ENCODE data around the gene ENPP6.

The ENPP6 gene

GRCh38 chr4:184122631-184123408 is 94.9 kb downstream of the ENPP6 start:
- no peaks in the 10 kb centered on the region for H3K4me1 ChIP-seq (ENCODE audit: low read length)
- no peaks in the 10 kb centered on the region for H4K20me1 ChIP-seq (ENCODE audit: insufficient read depth, low read length)
- no peaks in the 10 kb centered on the region for H3F3A ChIP-seq (ENCODE audit: insufficient read depth, low read length)
- no peaks in the 10 kb centered on the region for H3K9me2 ChIP-seq (replicated peaks; ENCODE audit: insufficient read depth, low read length)
- DNase-seq, result no peak
- no peaks in the 10 kb centered on the region for H3K79me2 ChIP-seq (ENCODE audit: low read length)
- H3K9ac ChIP-seq (ENCODE audit: low read length), result no peak overlapping the region
- H3K9me3 ChIP-seq (replicated peaks; ENCODE audit: insufficient read depth, low read length), result no peaks in the 10 kb centered on the region; the same call in 1 of the 2 replicates
- no peaks in the 10 kb centered on the region for H3K27me3 ChIP-seq (replicated peaks; ENCODE audit: insufficient read depth, low read length)
- H3K4me3 ChIP-seq (ENCODE audit: low read length), result no peak overlapping the region
- TF ChIP-seq EZH2 (optimal IDR thresholded peaks at IDR 0.05; ENCODE audit: low read depth, low read length) (no peak), EZH2phosphoT487 (IDR thresholded peaks at IDR 0.05; ENCODE audit: low read length) (no peak)
- TF ChIP-seq, protein P1, sequence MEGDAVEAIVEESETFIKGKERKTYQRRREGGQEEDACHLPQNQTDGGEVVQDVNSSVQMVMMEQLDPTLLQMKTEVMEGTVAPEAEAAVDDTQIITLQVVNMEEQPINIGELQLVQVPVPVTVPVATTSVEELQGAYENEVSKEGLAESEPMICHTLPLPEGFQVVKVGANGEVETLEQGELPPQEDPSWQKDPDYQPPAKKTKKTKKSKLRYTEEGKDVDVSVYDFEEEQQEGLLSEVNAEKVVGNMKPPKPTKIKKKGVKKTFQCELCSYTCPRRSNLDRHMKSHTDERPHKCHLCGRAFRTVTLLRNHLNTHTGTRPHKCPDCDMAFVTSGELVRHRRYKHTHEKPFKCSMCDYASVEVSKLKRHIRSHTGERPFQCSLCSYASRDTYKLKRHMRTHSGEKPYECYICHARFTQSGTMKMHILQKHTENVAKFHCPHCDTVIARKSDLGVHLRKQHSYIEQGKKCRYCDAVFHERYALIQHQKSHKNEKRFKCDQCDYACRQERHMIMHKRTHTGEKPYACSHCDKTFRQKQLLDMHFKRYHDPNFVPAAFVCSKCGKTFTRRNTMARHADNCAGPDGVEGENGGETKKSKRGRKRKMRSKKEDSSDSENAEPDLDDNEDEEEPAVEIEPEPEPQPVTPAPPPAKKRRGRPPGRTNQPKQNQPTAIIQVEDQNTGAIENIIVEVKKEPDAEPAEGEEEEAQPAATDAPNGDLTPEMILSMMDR (IDR thresholded peaks at IDR 0.05; ENCODE audit: low read length), result no peak
- no peaks in the 10 kb centered on the region for H3K36me3 ChIP-seq (replicated peaks; ENCODE audit: insufficient read depth, low read length)
- no peak overlapping the region for H3K4me2 ChIP-seq (ENCODE audit: low read depth, low read length)
- no peak overlapping the region for H3K27ac ChIP-seq (ENCODE audit: low read length)
- no peak overlapping the region for H2AFZ ChIP-seq (ENCODE audit: low read length)

- Histone ChIP-seq H3K79me2 (ENCODE audit: low read length) (no peaks in the 10 kb centered on the region), H3K4me2 (ENCODE audit: low read depth, low read length) (no peak overlapping the region), H3K9ac (ENCODE audit: low read length) (no peak overlapping the region), H3K27me3 (replicated peaks; ENCODE audit: insufficient read depth, low read length) (no peaks in the 10 kb centered on the region), H3F3A (ENCODE audit: insufficient read depth, low read length) (no peaks in the 10 kb centered on the region), H4K20me1 (ENCODE audit: insufficient read depth, low read length) (no peaks in the 10 kb centered on the region), H3K4me3 (ENCODE audit: low read length) (no peak overlapping the region), H3K9me2 (replicated peaks; ENCODE audit: insufficient read depth, low read length) (no peaks in the 10 kb centered on the region), H3K4me1 (ENCODE audit: low read length) (no peaks in the 10 kb centered on the region), H3K27ac (ENCODE audit: low read length) (no peak overlapping the region), H2AFZ (ENCODE audit: low read length) (no peak overlapping the region), H3K9me3 (replicated peaks; ENCODE audit: insufficient read depth, low read length) (no peaks in the 10 kb centered on the region; the same call in 1 of the 2 replicates), H3K36me3 (replicated peaks; ENCODE audit: insufficient read depth, low read length) (no peaks in the 10 kb centered on the region)
- TF ChIP-seq EZH2phosphoT487 (IDR thresholded peaks at IDR 0.05; ENCODE audit: low read length) (no peak), EZH2 (optimal IDR thresholded peaks at IDR 0.05; ENCODE audit: low read depth, low read length) (no peak)
- TF ChIP-seq, protein P1 (IDR thresholded peaks at IDR 0.05; ENCODE audit: low read length), result no peak
- DNase-seq, result no peak
Observed at GRCh38 chr4:184120549-184121127, 97.0 kb downstream of the ENPP6 start.

DNA sequence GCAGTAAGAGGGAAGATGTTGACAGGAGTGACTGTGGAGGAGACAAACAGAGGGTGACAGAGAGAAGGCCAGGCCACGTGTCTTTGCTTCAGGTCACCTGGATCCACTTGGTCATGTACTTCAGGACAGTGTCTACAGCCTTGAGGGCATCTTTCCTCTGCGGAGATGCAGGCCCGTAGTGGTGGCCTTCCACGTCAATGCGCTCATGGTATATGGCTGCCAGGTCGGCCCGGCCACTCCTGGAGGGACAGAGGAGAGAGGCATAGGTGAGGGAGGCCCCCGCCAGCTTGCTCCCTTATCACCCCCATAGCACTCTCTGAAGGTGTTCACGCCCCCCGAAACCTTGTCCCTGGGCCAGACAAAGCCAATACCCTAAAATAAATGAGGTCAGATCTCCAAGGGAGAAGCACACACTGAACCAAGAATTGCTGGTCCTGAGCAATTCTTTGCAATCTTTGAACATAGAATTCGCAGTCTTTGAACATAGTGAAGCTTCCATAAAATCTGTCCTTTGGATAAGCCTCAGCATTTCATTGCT is 99.9 kb downstream of the ENPP6 start:
- Histone ChIP-seq H3K4me3 (ENCODE audit: low read length) (no peak overlapping the region), H3K27ac (ENCODE audit: low read length) (no peak overlapping the region), H3F3A (ENCODE audit: insufficient read depth, low read length) (no peaks in the 10 kb centered on the region), H3K9ac (ENCODE audit: low read length) (no peak overlapping the region), H3K4me1 (ENCODE audit: low read length) (no peaks in the 10 kb centered on the region), H3K79me2 (ENCODE audit: low read length) (no peaks in the 10 kb centered on the region), H4K20me1 (ENCODE audit: insufficient read depth, low read length) (no peaks in the 10 kb centered on the region), H3K9me3 (replicated peaks; ENCODE audit: insufficient read depth, low read length) (no peaks in the 10 kb centered on the region; the same call in 1 of the 2 replicates), H3K27me3 (replicated peaks; ENCODE audit: insufficient read depth, low read length) (no peaks in the 10 kb centered on the region), H3K4me2 (ENCODE audit: low read depth, low read length) (no peak overlapping the region), H3K9me2 (replicated peaks; ENCODE audit: insufficient read depth, low read length) (no peaks in the 10 kb centered on the region), H2AFZ (ENCODE audit: low read length) (no peak overlapping the region), H3K36me3 (replicated peaks; ENCODE audit: insufficient read depth, low read length) (no peaks in the 10 kb centered on the region)
- no peak for TF ChIP-seq EZH2 (optimal IDR thresholded peaks at IDR 0.05; ENCODE audit: low read depth, low read length)
- TF ChIP-seq, protein P1 (IDR thresholded peaks at IDR 0.05; ENCODE audit: low read length), result no peak
- no peak for TF ChIP-seq EZH2phosphoT487 (IDR thresholded peaks at IDR 0.05; ENCODE audit: low read length)
- no peak for DNase-seq
